Right lobe of liver (tissue), 4 donors: ENCODE data around the gene PCDH15.

Source experiments
- CTCF ChIP-seq, 4 donors: fragments of 200-600 bp in 3 of 4; fragments of 450-650 bp in 1 of 4; IDR thresholded peaks; one replicate each; pipeline versions ENCODE4 v1.5.1 to v1.8.0; 2016 to 2022; ENCODE audit warnings: antibody characterized with exemption in 4 of 4, mild to moderate bottlenecking in 2 of 4
- POLR2A ChIP-seq: fragments of 450-650 bp; IDR thresholded peaks from one replicate; pipeline ENCODE4 v1.6.1; 2017; ENCODE audit warnings: antibody characterized with exemption, mild to moderate bottlenecking
- donor health status: DM: no; HTN: no; CAD: no.
- donor health status: DM: no; HTN: no; CAD: no.
- donor health status: DM: no; HTN: yes; CAD: no.

GRCh38 chr10:53977267-53977666 is 823.8 kb downstream of the PCDH15 start:
- no peak for TF ChIP-seq CTCF (IDR thresholded peaks at IDR 0.05)
- no peak for TF ChIP-seq POLR2A
